HG03571 (cell line): ENCODE measurements around the gene HCFC1R1.

Experiments
- ATAC-seq: cut with Tn5 transposase; IDR thresholded peaks from one replicate; pipeline ENCODE4 v1.9.1; 2021; ENCODE audit not compliant: unreplicated experiment

HCFC1R1 gene

GRCh38 chr16:3003582-3004270 is 20.0 kb downstream of the HCFC1R1 start:
- peak; percentile 91 for ATAC-seq

DNA sequence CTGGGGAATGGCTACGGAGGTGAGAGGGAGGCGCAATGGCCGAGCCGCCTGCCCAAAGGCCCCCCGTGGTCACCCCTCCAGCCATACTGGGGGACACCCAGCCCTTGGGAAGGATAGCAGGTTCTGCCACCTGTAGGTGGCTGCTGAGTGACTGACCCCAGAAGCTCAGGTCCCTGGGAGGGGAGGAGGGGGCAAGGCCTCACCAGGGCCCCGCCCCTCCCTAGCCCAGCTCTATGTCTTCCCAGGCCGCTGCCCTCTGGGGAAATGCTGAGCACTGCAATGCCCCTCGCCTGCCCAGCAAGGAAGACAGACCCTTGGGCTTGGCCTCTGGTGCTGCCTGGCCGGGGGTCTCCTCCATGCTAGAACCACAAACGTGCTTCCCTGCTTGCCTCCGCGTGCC is 22.4 kb downstream of the HCFC1R1 start:
- no peak for ATAC-seq

- no peak for ATAC-seq
Measured at GRCh38 chr16:3000540-3000939, 23.2 kb downstream of the HCFC1R1 start.

DNA sequence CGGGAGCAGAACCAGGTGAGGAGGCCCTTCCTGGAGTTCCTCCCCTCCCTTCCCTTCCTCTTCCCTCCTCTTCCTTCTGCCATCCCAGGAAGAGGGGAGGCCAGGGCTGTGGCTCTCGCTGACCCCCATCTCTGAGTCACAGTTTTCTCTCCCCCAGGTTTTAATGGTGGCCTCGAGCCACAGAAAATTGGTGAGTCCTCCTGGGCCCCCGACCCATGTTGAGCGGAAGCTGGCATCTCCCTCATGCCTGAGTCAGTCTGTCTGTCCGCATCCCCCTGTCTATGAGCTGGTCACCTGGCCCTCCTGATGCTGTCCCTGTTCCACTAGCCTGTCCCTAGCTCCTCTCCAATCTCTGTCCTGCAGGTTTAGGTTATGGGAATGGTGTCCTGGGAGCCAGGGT is 23.8 kb downstream of the HCFC1R1 start:
- ATAC-seq: no peak

GRCh38 chr16:2996298-2996697 is 27.4 kb downstream of the HCFC1R1 start:
- no peak for ATAC-seq

- ATAC-seq: no peak
Measured at GRCh38 chr16:2992383-2993081, 31.2 kb downstream of the HCFC1R1 start.

- no peak for ATAC-seq
Measured at GRCh38 chr16:2991566-2992261, 32.0 kb downstream of the HCFC1R1 start.

- ATAC-seq: no peak
Measured at GRCh38 chr16:2990891-2991290, 32.9 kb downstream of the HCFC1R1 start.

GRCh38 chr16:2988590-2989099 is 35.1 kb downstream of the HCFC1R1 start:
- ATAC-seq: no peak

GRCh38 chr16:2987833-2988232 is 35.9 kb downstream of the HCFC1R1 start:
- no peak for ATAC-seq

DNA sequence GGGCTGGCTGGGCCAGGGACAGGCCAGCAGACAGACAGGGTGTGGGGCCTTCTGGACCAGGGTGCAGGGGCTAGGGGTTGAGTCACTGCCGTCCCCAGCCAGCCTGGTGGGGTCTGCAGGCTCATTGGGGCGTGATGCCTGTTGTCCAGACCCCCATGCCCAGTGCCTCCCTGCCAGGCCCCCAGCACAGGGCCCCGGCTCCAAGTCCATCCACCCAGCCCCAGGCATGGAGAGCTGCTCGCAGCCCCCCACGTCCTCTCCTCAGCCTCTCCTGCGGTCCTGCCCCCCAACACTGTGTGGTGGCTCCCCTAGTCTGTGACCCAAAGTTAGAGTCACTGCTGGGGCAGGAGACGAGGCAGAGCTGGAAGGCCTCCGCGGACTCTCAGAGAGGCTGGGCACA is 36.5 kb downstream of the HCFC1R1 start:
- no peak for ATAC-seq

- no peak for ATAC-seq
Measured at GRCh38 chr16:2986623-2987188, 37.0 kb downstream of the HCFC1R1 start.

DNA sequence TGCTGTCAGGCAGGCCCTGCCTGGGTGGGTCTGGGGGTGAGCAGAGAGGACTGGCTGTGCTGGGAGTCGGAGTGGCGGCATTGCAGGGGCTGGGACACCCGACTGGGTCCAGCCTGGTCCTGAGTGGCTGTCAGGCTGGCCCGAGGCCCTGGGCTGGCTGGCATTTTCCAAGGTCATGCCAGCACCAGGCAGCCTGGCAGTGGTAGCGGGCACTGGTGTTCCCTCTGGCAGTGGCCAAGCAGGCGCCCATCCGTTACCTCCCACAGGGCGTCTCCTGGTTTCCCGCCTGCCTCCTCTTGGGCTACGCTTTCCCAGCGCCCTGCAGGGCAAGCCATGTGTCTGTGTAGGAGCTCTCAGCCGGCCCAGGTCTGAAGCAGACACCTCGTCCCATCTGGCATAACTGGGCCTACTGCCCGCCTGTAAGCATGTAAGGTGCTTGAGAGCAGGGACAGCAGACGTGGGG is 37.8 kb downstream of the HCFC1R1 start:
- no peak for ATAC-seq

GRCh38 chr16:2985462-2985861 is 38.3 kb downstream of the HCFC1R1 start:
- no peak for ATAC-seq

GRCh38 chr16:2983706-2984136 is 40.0 kb downstream of the HCFC1R1 start:
- no peak for ATAC-seq

DNA sequence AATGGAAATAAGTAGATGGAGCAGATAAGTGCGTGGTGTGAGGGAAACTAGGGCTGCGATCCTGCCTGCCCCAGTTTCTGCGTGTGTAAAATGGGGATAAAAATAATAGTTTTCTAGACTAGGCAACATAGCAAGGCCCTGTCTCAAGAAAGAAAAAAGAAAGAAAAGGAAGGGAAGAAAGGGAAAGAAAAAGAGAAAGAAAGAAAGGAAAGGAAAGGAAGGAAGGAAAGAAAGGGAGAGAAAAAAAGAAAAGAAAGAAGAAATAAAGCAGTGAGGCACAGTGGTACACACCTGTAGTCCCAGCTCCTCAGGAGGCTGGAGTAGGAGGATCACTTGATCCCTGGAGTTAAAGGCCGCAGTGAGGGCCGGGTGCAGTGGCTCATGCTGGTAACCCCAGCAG is 41.3 kb downstream of the HCFC1R1 start:
- no peak for ATAC-seq

- no peak for ATAC-seq
Measured at GRCh38 chr16:2981899-2982250, 41.9 kb downstream of the HCFC1R1 start.

DNA sequence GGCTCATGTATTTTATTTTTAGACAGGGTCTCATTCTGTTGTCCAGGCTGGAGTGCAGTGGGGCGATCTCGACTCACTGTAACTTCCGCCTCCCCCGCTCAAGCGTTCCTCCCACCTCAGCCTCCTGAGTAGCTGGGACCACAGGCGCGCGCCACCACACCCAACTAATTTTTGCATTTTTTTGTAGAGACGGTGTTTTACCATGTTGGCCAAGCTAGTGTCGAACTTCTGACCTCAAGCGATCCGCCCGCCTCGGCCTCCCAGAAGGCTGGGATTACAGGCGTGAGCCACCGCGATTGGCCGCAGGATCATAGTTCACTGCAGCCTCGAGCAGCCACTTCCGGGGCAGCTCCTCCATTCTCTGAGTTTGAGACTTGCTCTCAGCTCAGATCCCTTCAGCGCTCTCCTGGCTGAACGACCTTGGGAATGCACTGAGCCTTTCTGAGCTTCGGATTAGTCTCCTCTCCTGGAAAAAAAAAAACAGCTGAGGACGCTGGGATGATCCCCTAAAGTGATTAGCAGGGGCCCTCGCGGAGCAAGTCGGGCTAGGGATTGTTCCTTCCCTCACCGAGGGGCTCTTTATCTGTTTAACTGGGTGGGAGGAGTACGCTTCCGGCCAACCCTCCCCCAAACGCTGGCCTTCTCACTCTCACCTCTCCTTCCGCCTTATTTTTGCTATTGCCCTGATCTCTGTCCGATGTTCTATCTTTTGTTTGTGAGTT is 42.4 kb downstream of the HCFC1R1 start:
- no peak for ATAC-seq

GRCh38 chr16:2980227-2981176 is 43.2 kb downstream of the HCFC1R1 start, which contains the start of gene PKMYT1:
TSS of gene PKMYT1 (minus strand) at chr16:2980446. CDS start at chr16:2979657, 789 bp downstream.
- ATAC-seq: peak; percentile 68
